Lower leg skin (tissue), 3 donors: ENCODE data around the gene RNF20.

Source experiments
- POLR2A ChIP-seq, 2 donors: fragments of 450-650 bp; IDR thresholded peaks; one replicate each; pipeline ENCODE4 v1.6.1; 2016 to 2017; ENCODE audit warnings: antibody characterized with exemption in 2 of 2, mild to moderate bottlenecking in 1 of 2, moderate library complexity in 1 of 2
- TF ChIP-seq, protein P1 (sequence below), 3 donors: fragments of 450-650 bp; IDR thresholded peaks; one replicate each; pipeline ENCODE4 v1.5.1; 2016; ENCODE audit warnings: antibody characterized with exemption in 3 of 3, mild to moderate bottlenecking in 3 of 3, moderate library complexity in 2 of 3

- TF ChIP-seq POLR2A (IDR thresholded peaks at IDR 0.05), result no peak
- TF ChIP-seq, protein P1, sequence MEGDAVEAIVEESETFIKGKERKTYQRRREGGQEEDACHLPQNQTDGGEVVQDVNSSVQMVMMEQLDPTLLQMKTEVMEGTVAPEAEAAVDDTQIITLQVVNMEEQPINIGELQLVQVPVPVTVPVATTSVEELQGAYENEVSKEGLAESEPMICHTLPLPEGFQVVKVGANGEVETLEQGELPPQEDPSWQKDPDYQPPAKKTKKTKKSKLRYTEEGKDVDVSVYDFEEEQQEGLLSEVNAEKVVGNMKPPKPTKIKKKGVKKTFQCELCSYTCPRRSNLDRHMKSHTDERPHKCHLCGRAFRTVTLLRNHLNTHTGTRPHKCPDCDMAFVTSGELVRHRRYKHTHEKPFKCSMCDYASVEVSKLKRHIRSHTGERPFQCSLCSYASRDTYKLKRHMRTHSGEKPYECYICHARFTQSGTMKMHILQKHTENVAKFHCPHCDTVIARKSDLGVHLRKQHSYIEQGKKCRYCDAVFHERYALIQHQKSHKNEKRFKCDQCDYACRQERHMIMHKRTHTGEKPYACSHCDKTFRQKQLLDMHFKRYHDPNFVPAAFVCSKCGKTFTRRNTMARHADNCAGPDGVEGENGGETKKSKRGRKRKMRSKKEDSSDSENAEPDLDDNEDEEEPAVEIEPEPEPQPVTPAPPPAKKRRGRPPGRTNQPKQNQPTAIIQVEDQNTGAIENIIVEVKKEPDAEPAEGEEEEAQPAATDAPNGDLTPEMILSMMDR (IDR thresholded peaks at IDR 0.05), result no peak
Observed at GRCh38 chr9:101484046-101484445, 49.6 kb upstream of the RNF20 start.
